Measurements from ENCODE around the gene SPTLC1.

SPTLC1 gene

DNA sequence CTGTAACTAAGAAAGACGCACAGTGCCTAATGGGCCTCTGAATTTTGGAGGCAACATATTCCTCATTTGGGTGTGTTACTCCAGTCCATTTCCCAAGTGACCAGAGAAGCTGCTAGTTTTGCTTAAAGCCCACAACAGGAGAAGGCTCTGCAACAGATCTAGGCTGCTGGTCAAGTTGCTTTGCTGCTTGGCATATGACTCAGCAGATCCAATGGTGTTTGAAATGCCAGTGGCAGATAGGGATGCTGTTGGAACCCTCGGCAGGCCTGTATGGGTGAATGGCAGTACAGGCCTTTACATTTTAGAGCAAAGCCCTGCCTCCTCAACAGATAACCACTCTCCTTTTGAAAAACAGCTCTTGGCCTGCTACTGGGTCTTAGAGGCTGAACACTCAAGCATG, 129.0 kb downstream of the SPTLC1 start:
- no peak for DNase-seq (ENCODE audit: extremely low read depth, insufficient read length)
- H3K27me3 ChIP-seq (replicated peaks; ENCODE audit: control insufficient read depth, insufficient read depth, low read length): no peaks in the 10 kb centered on the region
- TF ChIP-seq, protein P1, sequence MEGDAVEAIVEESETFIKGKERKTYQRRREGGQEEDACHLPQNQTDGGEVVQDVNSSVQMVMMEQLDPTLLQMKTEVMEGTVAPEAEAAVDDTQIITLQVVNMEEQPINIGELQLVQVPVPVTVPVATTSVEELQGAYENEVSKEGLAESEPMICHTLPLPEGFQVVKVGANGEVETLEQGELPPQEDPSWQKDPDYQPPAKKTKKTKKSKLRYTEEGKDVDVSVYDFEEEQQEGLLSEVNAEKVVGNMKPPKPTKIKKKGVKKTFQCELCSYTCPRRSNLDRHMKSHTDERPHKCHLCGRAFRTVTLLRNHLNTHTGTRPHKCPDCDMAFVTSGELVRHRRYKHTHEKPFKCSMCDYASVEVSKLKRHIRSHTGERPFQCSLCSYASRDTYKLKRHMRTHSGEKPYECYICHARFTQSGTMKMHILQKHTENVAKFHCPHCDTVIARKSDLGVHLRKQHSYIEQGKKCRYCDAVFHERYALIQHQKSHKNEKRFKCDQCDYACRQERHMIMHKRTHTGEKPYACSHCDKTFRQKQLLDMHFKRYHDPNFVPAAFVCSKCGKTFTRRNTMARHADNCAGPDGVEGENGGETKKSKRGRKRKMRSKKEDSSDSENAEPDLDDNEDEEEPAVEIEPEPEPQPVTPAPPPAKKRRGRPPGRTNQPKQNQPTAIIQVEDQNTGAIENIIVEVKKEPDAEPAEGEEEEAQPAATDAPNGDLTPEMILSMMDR (IDR thresholded peaks at IDR 0.05; ENCODE audit: insufficient read depth, low read length, poor library complexity, severe bottlenecking): no peak
- H3K4me3 ChIP-seq (replicated peaks; ENCODE audit: low read depth, low read length): no peak overlapping the region
- no peaks in the 10 kb centered on the region for H3K36me3 ChIP-seq (ENCODE audit: control insufficient read depth, insufficient read depth, low read length)

- TF ChIP-seq, protein P1 (IDR thresholded peaks at IDR 0.05; ENCODE audit: insufficient read depth, low read length, poor library complexity, severe bottlenecking): no peak
- DNase-seq (ENCODE audit: extremely low read depth, insufficient read length): no peak
These were observed 129.5 kb downstream of the SPTLC1 start for GRCh38 chr9:91985692-91986091.

More at GRCh38 chr9:91985692-91986091, 129.5 kb downstream of the SPTLC1 start:
- H3K27me3 ChIP-seq (replicated peaks; ENCODE audit: control insufficient read depth, insufficient read depth, low read length): no peaks in the 10 kb centered on the region
- no peaks in the 10 kb centered on the region for H3K36me3 ChIP-seq (ENCODE audit: control insufficient read depth, insufficient read depth, low read length)
- no peak overlapping the region for H3K4me3 ChIP-seq (replicated peaks; ENCODE audit: low read depth, low read length)

Data from GM06990 (cell line).